HPDE6-E6E7 (cell line): Measurements from ENCODE around the gene CSAG1.
"Not testable (repeated sequence)": the region's sequence is repeated elsewhere in the genome, so short reads cannot be mapped to it uniquely, and the experiment has no call there.

Source experiments
- DNase-seq: peaks from one replicate; pipeline ENCODE4 v3.0.0; 2011; ENCODE audit warnings: missing footprints; ENCODE audit errors: extremely low spot score

The CSAG1 gene

GRCh38 chrX:152733261-152733975 is at the start of gene CSAG1, which contains the start of gene MAGEA12:
Gene CSAG1 (minus strand): TSS chrX:152733721. CDS start chrX:152732460, 1,261 bp downstream.
Gene MAGEA12 (plus strand): TSS chrX:152733757. CDS start chrX:152736162, 2,405 bp downstream.
- DNase-seq, result no peak

GRCh38 chrX:152769549-152770289 is 36.2 kb upstream of the CSAG1 start, which contains the start of gene MAGEA6:
Gene MAGEA6 (minus strand): TSS chrX:152769689. CDS start chrX:152767650, 2,039 bp downstream.
- not testable (repeated sequence) for DNase-seq

- not testable (repeated sequence) for DNase-seq
Observed at GRCh38 chrX:152766562-152766961, 33.0 kb upstream of the CSAG1 start.

- not testable (repeated sequence) for DNase-seq
Observed at GRCh38 chrX:152761582-152761981, 28.1 kb upstream of the CSAG1 start.

GRCh38 chrX:152759544-152759943 is 26.0 kb upstream of the CSAG1 start:
- DNase-seq, result not testable (repeated sequence)

GRCh38 chrX:152758918-152759317 is 25.4 kb upstream of the CSAG1 start, which contains the start of gene CSAG3:
Gene CSAG3 (plus strand): TSS chrX:152759218.
- DNase-seq, result not testable (repeated sequence)

GRCh38 chrX:152754871-152755270 is 21.4 kb upstream of the CSAG1 start:
- DNase-seq, result not testable (repeated sequence)

GRCh38 chrX:152753686-152754650 is 20.4 kb upstream of the CSAG1 start, which contains the start of gene MAGEA2:
Gene MAGEA2 (minus strand): TSS chrX:152753842. CDS start chrX:152751363, 2,479 bp downstream.
- not testable (repeated sequence) for DNase-seq

GRCh38 chrX:152738560-152738959 is 5.0 kb upstream of the CSAG1 start:
- DNase-seq, result no peak

- not testable (repeated sequence) for DNase-seq
Observed at GRCh38 chrX:152736528-152736927, 3.0 kb upstream of the CSAG1 start.

GRCh38 chrX:152735860-152736511 is 2.5 kb upstream of the CSAG1 start:
- DNase-seq, result no peak

GRCh38 chrX:152735101-152735500 is 1.6 kb upstream of the CSAG1 start:
- DNase-seq, result no peak

- not testable (repeated sequence) for DNase-seq
Observed at GRCh38 chrX:152734143-152734858, 780 bp upstream of the CSAG1 start.

- DNase-seq, result no peak
Observed at GRCh38 chrX:152725409-152725808, 8.1 kb downstream of the CSAG1 start.

GRCh38 chrX:152713815-152714787 is 19.4 kb downstream of the CSAG1 start, which contains the start of gene MAGEA2B:
Gene MAGEA2B (plus strand): TSS chrX:152714628. CDS start chrX:152717107, 2,479 bp downstream.
- not testable (repeated sequence) for DNase-seq

- not testable (repeated sequence) for DNase-seq
Observed at GRCh38 chrX:152713195-152713594, 20.3 kb downstream of the CSAG1 start.

GRCh38 chrX:152709173-152709572 is 24.3 kb downstream of the CSAG1 start, which contains the start of gene CSAG2:
Gene CSAG2 (minus strand): TSS chrX:152709273. CDS start chrX:152709112, 161 bp downstream.
- DNase-seq, result not testable (repeated sequence)

- DNase-seq, result not testable (repeated sequence)
Observed at GRCh38 chrX:152706500-152706899, 27.0 kb downstream of the CSAG1 start.
